Muscle layer of duodenum (tissue), 2 donors: Measurements from ENCODE around the gene GALNT14.

ENCODE experiments used
- H3K27ac ChIP-seq: one replicate; pipeline ENCODE4 v1.7.0; 2013; ENCODE audit warnings: mild to moderate bottlenecking, low read length
- H3K27me3 ChIP-seq: one replicate; pipeline ENCODE4 v1.7.0; 2013; ENCODE audit warnings: low read depth, mild to moderate bottlenecking, control low read depth, low read length
- H3K36me3 ChIP-seq, 2 donors: one replicate each; pipeline ENCODE4 v1.7.0; 2013; ENCODE audit warnings: low read length in 2 of 2, control low read depth in 1 of 2, mild to moderate bottlenecking in 1 of 2; ENCODE audit not compliant: insufficient read depth in 2 of 2, control insufficient read depth in 1 of 2
- H3K4me1 ChIP-seq, 2 donors: one replicate each; pipeline ENCODE4 v1.7.0; 2013; ENCODE audit warnings: low read length in 2 of 2, mild to moderate bottlenecking in 2 of 2, control low read depth in 1 of 2, moderate library complexity in 1 of 2; ENCODE audit not compliant: insufficient read depth in 2 of 2, control insufficient read depth in 1 of 2
- H3K4me3 ChIP-seq, 2 donors: one replicate each; pipeline ENCODE4 v1.7.0; 2013; ENCODE audit warnings: low read length in 2 of 2, low read depth in 1 of 2, mild to moderate bottlenecking in 1 of 2
- H3K9me3 ChIP-seq, 2 donors: one replicate each; pipeline ENCODE4 v1.7.0; 2013; ENCODE audit warnings: low read length in 2 of 2, control low read depth in 1 of 2, mild to moderate bottlenecking in 1 of 2; ENCODE audit not compliant: control insufficient read depth in 1 of 2
- donor health status: healthy.

Gene GALNT14

DNA sequence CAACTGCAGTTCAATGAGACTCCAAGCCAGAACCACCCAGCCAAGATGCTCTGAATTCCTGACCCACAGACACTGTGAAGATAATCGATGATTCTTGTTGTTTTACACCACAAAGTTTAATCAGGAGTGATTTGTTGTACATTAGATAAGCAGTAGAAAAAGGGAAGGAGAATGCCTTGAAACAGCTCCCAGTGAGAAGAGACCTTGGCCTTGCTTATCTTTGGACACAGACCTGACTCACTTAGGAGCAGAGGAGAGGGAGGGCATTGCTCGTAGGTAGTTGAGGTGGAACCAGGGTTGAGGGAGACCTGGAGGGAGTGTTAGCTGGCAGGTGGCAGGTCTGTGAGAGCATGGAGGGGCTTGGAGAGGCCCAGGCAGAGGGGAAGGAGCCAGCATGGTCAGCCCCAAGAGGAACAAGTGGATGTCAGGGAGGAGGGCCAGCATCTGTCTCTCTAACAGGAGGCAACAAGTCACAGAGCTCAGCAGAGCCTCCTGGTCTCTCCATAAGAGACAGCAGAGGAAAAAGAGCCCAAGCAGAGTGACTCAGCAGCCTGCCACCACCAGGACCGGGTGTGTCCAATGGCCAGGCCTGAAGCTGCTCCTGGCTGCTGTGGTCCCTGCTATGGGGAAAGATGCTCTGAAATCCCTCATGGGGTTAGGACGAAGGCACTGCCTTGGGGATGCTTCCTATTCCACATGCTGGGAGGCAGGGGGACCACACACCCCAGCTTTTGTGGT, 169.4 kb downstream of the GALNT14 start:
- no peaks in the 10 kb centered on the region for H3K27me3 ChIP-seq
- H3K9me3 ChIP-seq, result no peaks in the 10 kb centered on the region
- H3K4me1 ChIP-seq, result no peaks in the 10 kb centered on the region
- H3K36me3 ChIP-seq, result no peaks in the 10 kb centered on the region
- no peak overlapping the region for H3K4me3 ChIP-seq
- no peak overlapping the region for H3K27ac ChIP-seq

DNA sequence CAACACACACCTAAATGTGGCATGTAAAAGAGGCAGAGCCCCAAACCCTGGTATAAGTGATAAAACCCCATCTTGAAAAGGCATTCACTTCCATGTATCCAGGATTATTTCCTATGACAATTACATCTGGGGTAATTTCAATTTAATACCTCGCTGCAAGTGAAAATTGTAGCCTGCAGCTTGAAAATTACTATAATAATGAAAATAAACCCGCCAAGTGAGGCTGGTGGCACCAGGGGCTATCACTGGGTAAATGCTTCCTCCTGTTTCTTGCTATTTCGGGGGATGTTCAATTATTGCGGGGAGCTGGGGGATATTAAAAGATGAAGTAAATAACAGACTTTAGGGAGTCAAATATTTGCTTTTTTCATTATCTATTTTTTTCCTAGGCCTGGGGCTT, 171.5 kb downstream of the GALNT14 start:
- Histone ChIP-seq H3K27ac (no peak overlapping the region), H3K27me3 (no peaks in the 10 kb centered on the region), H3K4me1 (no peaks in the 10 kb centered on the region), H3K9me3 (no peaks in the 10 kb centered on the region), H3K36me3 (no peaks in the 10 kb centered on the region), H3K4me3 (no peak overlapping the region)

DNA sequence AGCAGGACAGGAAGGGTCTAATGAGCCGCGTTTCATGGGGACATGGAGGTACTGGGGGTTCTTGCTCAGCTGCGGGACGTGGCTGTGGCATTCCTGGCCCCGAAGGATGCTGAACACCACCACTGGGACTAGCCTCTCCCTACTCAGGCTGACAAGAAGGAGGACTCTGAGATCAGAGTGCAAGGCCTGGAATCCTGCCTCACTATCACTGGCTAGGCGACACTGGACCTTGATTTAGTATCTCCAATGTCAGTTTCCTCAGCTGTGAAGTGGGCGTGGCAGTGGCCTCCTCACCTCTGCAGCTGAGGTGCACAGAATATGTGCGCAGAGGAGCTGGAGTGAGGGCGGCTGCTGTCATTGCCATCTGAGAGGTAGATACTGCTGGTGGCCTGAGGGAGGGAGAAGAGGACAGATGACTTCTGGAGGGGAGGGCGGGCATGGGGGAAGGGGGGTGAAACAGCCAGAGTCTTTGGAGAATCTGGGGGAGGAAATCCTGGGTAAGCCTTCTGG, 173.2 kb downstream of the GALNT14 start:
- H3K36me3 ChIP-seq, result no peaks in the 10 kb centered on the region
- H3K4me3 ChIP-seq, result no peak overlapping the region
- H3K9me3 ChIP-seq, result no peaks in the 10 kb centered on the region
- H3K27me3 ChIP-seq, result no peaks in the 10 kb centered on the region
- no peak overlapping the region for H3K27ac ChIP-seq
- no peaks in the 10 kb centered on the region for H3K4me1 ChIP-seq

DNA sequence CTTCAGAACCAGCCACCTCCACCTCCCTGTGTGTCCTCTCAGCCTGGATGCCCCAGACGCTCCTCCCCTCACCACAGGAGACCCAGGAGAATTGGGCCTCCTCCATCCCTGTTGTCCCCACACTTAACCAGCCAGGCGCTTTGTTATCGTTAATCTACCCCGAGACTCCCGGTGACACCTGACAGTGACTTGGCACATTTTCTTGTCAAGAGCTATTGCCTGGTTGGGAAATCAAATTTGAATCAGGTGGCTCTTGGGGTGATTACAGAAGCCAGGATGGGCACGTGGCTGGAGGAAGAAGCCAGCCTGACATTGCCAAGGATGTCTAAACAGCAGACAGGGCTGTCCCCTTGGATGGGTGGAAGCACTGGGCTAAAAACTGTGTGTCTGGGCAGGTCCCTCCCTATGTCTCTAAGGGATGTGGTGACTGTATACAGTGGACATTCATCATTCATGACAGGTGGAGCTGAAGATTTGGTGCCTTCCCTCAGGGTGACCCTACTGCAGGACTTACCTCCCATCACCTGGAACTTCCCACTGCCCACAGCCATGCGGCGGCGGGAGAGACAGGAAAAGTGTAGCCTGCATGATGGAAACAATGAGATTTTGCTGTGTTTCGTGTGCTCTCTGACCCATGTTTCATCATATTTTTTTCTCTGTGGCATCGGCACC, 173.8 kb downstream of the GALNT14 start:
- Histone ChIP-seq H3K27ac (no peak overlapping the region), H3K4me3 (no peak overlapping the region), H3K27me3 (no peaks in the 10 kb centered on the region), H3K36me3 (no peaks in the 10 kb centered on the region), H3K4me1 (no peaks in the 10 kb centered on the region), H3K9me3 (no peaks in the 10 kb centered on the region)

DNA sequence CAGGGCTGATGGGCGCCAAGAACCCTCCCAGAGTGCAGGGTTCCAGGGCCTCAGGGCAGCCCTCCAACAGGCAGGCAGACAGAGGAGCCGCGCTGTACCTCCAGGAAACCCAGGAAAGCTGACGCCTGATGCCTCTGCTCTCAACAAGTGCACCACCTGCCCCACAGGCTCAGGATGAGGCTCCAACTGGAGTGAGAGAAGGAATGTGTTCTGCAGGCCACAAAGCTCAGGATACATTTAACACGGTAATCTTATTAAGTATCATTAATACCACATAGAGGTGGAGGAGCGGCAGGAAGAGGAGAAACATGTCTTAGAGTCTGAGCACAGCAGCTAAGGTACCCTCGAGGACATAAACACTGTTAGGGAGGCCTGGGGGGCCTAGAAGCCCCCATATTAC, 175.1 kb downstream of the GALNT14 start:
- Histone ChIP-seq H3K27ac (no peak overlapping the region), H3K4me3 (no peak overlapping the region), H3K27me3 (no peaks in the 10 kb centered on the region), H3K4me1 (no peaks in the 10 kb centered on the region), H3K36me3 (no peaks in the 10 kb centered on the region), H3K9me3 (no peaks in the 10 kb centered on the region)

DNA sequence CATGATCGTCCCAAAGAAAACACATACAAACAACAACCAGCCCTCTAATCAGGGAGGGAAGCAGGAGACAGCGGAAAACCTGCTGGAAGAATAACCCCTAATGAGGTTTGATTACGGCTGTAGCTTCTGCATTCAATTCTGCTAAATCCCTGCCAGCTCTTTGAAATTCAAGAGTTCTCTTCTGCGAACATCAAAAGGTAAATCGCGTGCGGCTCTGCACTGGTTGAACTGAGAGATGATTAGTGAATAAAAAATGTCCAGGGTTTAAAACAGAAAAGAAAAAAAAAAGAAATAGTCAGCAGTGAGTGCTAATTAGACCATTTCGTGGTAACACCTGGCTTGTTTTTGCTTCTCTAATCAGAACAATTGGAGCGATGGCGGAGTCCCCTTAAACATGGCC, 178.0 kb downstream of the GALNT14 start:
- no peak overlapping the region for H3K27ac ChIP-seq
- H3K9me3 ChIP-seq, result no peaks in the 10 kb centered on the region
- no peak overlapping the region for H3K4me3 ChIP-seq
- H3K4me1 ChIP-seq, result no peaks in the 10 kb centered on the region
- H3K36me3 ChIP-seq, result no peaks in the 10 kb centered on the region
- H3K27me3 ChIP-seq, result no peaks in the 10 kb centered on the region

DNA sequence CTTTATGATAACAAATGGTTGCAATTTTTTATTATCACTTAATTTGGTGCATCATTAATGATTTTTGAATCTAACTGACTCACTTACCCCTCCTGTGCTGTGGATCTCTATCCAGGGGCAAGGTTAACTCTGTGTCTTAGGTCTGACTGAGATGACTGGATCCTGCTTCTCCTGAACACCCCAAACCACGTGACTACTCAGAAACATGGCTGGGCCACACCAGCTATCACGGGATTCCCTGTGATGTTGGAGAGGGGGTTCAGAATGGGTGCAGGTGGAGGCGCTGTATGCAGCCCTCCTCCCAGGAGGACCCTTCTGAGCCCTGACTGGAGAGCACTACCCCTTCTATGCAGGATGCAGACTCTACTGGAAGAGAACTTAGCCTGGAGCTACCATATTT, 178.6 kb downstream of the GALNT14 start:
- Histone ChIP-seq H3K9me3 (no peaks in the 10 kb centered on the region), H3K4me3 (no peak overlapping the region), H3K27me3 (no peaks in the 10 kb centered on the region), H3K36me3 (no peaks in the 10 kb centered on the region), H3K4me1 (no peaks in the 10 kb centered on the region), H3K27ac (no peak overlapping the region)

DNA sequence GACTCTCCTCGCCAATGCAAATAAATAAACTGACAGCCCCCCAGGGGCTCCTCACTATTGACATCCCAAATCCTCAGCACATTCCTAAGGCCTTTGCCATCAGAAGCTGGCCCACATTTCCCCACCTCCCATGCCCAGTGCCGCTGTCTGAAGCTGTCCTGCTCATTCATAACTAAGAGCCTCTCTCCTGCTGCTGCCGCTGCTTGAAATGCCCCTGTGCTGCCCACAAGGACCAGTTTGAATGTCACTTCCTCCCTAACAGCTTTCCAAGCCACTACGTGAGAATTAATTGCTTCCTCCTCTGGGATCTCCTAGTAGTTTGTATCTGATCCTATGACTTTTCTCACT, 179.3 kb downstream of the GALNT14 start:
- H3K9me3 ChIP-seq, result no peaks in the 10 kb centered on the region
- no peaks in the 10 kb centered on the region for H3K36me3 ChIP-seq
- no peak overlapping the region for H3K27ac ChIP-seq
- H3K4me3 ChIP-seq, result no peak overlapping the region
- H3K4me1 ChIP-seq, result no peaks in the 10 kb centered on the region
- no peaks in the 10 kb centered on the region for H3K27me3 ChIP-seq

DNA sequence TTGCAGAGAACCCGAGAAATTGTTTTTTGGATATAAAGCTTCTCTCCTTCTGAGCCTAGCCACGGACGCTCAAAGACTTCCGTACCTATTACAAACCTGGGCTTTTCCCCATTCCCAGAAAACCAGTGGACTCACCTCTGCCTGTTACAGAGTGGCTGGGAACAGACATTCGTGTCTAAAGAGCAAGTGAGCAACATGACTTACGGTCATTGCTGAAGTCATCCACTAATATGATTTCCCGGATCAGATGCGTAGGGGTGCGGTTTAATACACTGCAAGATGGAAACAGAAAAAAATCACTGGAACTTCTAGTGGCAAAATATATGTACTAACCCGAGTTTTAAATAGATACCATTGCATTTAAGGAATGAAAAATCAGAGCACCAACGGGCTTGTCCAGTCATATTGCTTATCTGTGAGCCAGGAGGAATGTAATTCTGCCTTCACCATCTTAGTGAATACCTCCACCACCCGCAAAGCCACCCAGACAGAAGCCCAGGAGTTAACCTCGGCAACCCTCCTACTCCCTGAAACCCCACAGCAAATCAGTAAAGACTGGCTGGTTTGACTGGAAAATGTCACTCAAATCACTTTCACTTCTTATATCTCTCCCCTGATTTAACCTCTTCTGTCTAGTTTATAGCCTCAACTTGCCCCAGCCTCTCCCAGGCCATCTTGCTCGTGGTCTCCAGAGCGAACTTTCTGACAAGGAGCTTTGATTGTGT, 179.9 kb downstream of the GALNT14 start:
- H3K9me3 ChIP-seq, result no peaks in the 10 kb centered on the region
- no peaks in the 10 kb centered on the region for H3K27me3 ChIP-seq
- H3K4me1 ChIP-seq, result no peaks in the 10 kb centered on the region
- no peaks in the 10 kb centered on the region for H3K36me3 ChIP-seq
- no peak overlapping the region for H3K27ac ChIP-seq
- H3K4me3 ChIP-seq, result no peak overlapping the region

DNA sequence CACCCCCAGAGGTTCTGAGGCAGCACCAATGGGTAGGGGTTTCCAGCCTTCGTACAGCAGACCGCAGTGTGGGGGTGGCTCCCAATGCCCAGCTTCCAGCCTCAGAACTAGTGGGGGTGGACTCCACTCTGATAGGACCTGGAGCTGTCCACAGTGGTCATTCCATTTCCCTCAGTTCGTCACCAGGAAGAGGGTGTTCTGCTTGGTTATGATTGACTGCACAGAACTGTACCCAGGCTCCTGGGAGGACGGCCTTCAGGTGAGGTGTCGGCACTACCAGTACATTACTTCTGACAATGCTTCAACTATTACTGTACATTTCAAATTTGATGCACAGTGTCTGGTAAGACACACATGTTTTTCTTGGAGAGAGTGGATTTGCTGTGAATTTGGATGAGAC, 180.6 kb downstream of the GALNT14 start:
- H3K4me3 ChIP-seq, result no peak overlapping the region
- no peaks in the 10 kb centered on the region for H3K9me3 ChIP-seq
- H3K27me3 ChIP-seq, result no peaks in the 10 kb centered on the region
- no peaks in the 10 kb centered on the region for H3K4me1 ChIP-seq
- H3K36me3 ChIP-seq, result no peaks in the 10 kb centered on the region
- no peak overlapping the region for H3K27ac ChIP-seq

DNA sequence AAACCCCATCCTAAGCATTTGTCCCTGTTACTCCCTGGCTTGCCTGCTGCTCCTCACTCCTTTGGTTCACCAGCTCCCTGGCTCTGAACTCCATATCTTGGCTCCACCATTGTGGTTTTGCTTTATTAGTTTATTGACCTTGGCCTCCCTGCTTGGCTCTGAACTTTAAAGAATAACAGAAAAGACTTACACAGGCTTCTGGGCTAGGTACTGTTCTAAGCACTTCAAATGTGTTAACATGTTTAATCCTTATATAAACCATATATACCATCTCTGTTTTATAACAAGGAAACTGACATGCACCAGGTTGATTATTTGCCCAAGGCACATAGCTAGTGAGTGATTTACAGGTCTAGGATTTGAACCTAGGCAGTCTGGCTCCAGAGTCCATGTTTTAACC, 181.2 kb downstream of the GALNT14 start:
- H3K27ac ChIP-seq, result no peak overlapping the region
- no peak overlapping the region for H3K4me3 ChIP-seq
- H3K4me1 ChIP-seq, result no peaks in the 10 kb centered on the region
- no peaks in the 10 kb centered on the region for H3K27me3 ChIP-seq
- no peaks in the 10 kb centered on the region for H3K36me3 ChIP-seq
- no peaks in the 10 kb centered on the region for H3K9me3 ChIP-seq
